ENCODE data around the gene ZNF211.

ZNF211 gene

GRCh38 chr19:57668635-57669034 is 35.7 kb downstream of the ZNF211 start, which contains the start of gene ZSCAN4:
Gene ZSCAN4, plus strand, starts transcription at chr19:57668935. Its CDS starts 7,211 bp downstream, at chr19:57676146.
- DNase-seq (ENCODE audit: low read depth), result no peak
- no peak for TF ChIP-seq CTCF (IDR thresholded peaks at IDR 0.05; ENCODE audit: control insufficient read depth, insufficient read depth, low read depth, low read length, missing control alignments)
- H3K4me3 ChIP-seq (ENCODE audit: control insufficient read depth, low read depth, low read length), result no peak within 1 kb of the TSS

GRCh38 chr19:57671124-57671895 is 38.3 kb downstream of the ZNF211 start:
- no peak for TF ChIP-seq CTCF (IDR thresholded peaks at IDR 0.05; ENCODE audit: control insufficient read depth, insufficient read depth, low read depth, low read length, missing control alignments)
- H3K4me3 ChIP-seq (ENCODE audit: control insufficient read depth, low read depth, low read length), result no peak overlapping the region
- DNase-seq (ENCODE audit: low read depth), result no peak

DNA sequence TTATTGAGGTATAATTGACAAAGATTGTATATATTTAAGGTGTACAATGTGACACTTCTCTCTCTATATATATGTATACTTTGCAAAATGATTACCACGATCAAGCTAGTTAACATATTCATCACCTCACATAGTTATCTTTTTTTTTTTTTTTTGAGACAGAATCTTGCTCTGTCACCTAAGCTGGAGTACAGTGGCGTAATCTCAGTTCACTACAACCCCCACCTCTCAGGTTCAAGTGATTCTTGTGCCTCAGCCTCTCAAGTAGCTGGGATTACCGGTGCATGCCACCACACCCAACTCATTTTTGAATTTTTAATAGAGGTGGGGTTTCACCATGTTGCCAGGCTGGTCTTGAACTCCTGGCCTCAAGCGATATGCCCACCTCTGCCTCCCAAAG is 39.5 kb downstream of the ZNF211 start:
- H3K4me3 ChIP-seq (ENCODE audit: control insufficient read depth, low read depth, low read length), result no peak overlapping the region
- DNase-seq (ENCODE audit: low read depth), result no peak
- no peak for TF ChIP-seq CTCF (IDR thresholded peaks at IDR 0.05; ENCODE audit: control insufficient read depth, insufficient read depth, low read depth, low read length, missing control alignments)

- no peak for TF ChIP-seq CTCF (IDR thresholded peaks at IDR 0.05; ENCODE audit: control insufficient read depth, insufficient read depth, low read depth, low read length, missing control alignments)
- peak; percentile 23 for DNase-seq (ENCODE audit: low read depth)
- H3K4me3 ChIP-seq (ENCODE audit: control insufficient read depth, low read depth, low read length), result no peak overlapping the region
Measured at GRCh38 chr19:57675881-57676280, 42.9 kb downstream of the ZNF211 start.

DNA sequence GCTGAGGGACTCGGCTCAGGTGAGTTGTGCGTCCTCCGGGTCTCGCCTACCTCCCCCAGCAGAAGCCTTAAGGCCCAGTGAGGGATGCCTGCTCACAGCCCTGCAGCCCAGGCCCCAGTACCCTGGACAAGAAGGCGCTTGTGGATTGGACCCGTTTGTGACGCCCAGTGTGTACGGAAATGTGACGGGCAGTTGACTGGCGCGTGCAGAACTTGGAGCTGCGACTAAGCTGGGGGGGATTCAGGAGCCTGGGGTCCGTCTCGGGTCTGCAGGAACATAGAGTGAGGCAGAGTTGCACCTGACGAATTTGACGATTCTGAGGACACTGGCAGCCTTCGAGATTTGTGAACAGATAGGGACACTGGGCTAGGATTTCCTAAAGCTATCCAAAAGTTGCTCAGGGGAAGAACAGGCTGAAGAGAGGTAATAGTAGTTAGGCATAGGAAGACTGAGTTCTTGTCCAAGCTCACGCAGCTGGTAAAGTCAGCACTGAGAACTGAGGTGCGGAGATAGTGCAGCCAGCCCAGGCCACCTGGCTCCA is 49.3 kb downstream of the ZNF211 start:
- H3K4me3 ChIP-seq (ENCODE audit: control insufficient read depth, low read depth, low read length), result peak overlapping the region; percentile 72
- no peak for DNase-seq (ENCODE audit: low read depth)
- no peak for TF ChIP-seq CTCF (IDR thresholded peaks at IDR 0.05; ENCODE audit: control insufficient read depth, insufficient read depth, low read depth, low read length, missing control alignments)

- DNase-seq (ENCODE audit: low read depth), result no peak
- TF ChIP-seq CTCF (IDR thresholded peaks at IDR 0.05; ENCODE audit: control insufficient read depth, insufficient read depth, low read depth, low read length, missing control alignments), result no peak
- no peak overlapping the region for H3K4me3 ChIP-seq (ENCODE audit: control insufficient read depth, low read depth, low read length)
Measured at GRCh38 chr19:57686727-57687126, 53.8 kb downstream of the ZNF211 start.

All from AG09309 (cell line).